GM12873 (cell line): Measurements from ENCODE around the gene APOA5.
A peak's percentile ranks its signal among the peaks of the same experiment; 100 is the strongest.

ENCODE experiments used
- TF ChIP-seq, protein P1 (sequence below): IDR thresholded peaks from 2 replicates; pipeline ENCODE4 v1.5.1; 2012; ENCODE audit warnings: low read depth, mild to moderate bottlenecking, moderate library complexity, low read length, control low read depth; ENCODE audit not compliant: insufficient read depth; ENCODE audit errors: missing control alignments

APOA5 gene

DNA sequence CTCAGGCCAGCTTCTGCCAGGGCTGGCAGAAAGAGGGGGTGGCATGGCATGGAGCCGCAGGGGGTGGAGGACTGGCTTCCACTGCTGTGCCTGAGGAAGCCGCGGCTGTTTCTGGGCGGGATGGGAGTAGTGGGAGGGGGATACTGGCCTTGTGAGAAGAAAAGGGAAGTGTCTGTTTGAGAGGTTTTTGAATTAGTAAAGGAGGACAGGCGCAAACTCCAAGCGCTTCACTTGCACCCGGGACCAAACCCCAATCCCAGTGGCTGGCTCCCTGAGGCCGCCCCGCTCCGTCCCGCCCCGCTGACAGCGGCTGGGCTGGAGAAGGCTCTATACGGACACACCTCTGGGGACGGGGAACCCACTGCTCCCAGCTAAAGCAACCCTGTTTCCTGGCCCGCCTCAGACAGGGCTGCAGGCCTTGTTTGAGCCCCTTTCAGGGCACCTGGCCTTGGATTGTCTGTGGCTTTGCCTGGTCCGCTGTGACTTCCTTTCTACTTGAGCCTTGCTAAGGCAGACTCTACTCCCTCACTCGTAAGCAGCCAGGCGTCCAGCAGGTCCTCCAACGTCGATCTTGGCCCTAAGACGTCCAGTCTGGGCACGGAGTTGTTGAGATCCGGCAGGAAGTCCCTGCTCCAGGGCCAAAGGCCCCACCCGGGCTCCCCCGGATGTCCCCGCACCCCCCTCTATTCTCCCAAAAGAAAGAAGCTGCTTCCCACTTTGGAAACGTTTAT lies 43.5 kb upstream of the APOA5 start:
- TF ChIP-seq, protein P1, sequence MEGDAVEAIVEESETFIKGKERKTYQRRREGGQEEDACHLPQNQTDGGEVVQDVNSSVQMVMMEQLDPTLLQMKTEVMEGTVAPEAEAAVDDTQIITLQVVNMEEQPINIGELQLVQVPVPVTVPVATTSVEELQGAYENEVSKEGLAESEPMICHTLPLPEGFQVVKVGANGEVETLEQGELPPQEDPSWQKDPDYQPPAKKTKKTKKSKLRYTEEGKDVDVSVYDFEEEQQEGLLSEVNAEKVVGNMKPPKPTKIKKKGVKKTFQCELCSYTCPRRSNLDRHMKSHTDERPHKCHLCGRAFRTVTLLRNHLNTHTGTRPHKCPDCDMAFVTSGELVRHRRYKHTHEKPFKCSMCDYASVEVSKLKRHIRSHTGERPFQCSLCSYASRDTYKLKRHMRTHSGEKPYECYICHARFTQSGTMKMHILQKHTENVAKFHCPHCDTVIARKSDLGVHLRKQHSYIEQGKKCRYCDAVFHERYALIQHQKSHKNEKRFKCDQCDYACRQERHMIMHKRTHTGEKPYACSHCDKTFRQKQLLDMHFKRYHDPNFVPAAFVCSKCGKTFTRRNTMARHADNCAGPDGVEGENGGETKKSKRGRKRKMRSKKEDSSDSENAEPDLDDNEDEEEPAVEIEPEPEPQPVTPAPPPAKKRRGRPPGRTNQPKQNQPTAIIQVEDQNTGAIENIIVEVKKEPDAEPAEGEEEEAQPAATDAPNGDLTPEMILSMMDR = no peak

GRCh38 chr11:116833816-116834534 lies 42.3 kb upstream of the APOA5 start:
- TF ChIP-seq, protein P1 = no peak

GRCh38 chr11:116833491-116833815 lies 41.8 kb upstream of the APOA5 start:
- TF ChIP-seq, protein P1 = no peak

- TF ChIP-seq, protein P1 = peak; percentile 25
Observed at GRCh38 chr11:116832350-116833290, 40.9 kb upstream of the APOA5 start.

- TF ChIP-seq, protein P1 = no peak
Observed at GRCh38 chr11:116831790-116832349, 40.2 kb upstream of the APOA5 start.

- TF ChIP-seq, protein P1 = no peak
Observed at GRCh38 chr11:116830184-116830912, 38.7 kb upstream of the APOA5 start.
